HL-60 (cell line): ENCODE data around the gene GRHL3.

Source experiments
- DNase-seq, 2 experiments: peaks; one replicate each; pipeline ENCODE4 v3.0.0-alpha.2; 2010 to 2020; ENCODE audit warnings: low read depth in 1 of 2, low spot score in 1 of 2
- H3K27ac ChIP-seq: fragments of 250-450 bp; sonication (Bioruptor Pico); replicated peaks from 2 replicates; pipeline ENCODE4 v1.5.1; 2020; ENCODE audit warnings: mild to moderate bottlenecking, moderate library complexity
- H3K27me3 ChIP-seq: fragments of 250-450 bp; sonication (Bioruptor Pico); 2 replicates; pipeline ENCODE4 v1.5.1; 2021; ENCODE audit warnings: mild to moderate bottlenecking, moderate library complexity; ENCODE audit not compliant: insufficient read depth, poor library complexity, severe bottlenecking
- H3K4me3 ChIP-seq: replicated peaks from 2 replicates; pipeline ENCODE4 v1.5.1; 2011; ENCODE audit warnings: mild to moderate bottlenecking, control low read depth, low read length; ENCODE audit not compliant: insufficient read depth
- GABPA ChIP-seq: IDR thresholded peaks from 2 replicates; pipeline ENCODE4 v1.6.1; 2012; ENCODE audit warnings: low read depth
- POLR2AphosphoS5 ChIP-seq: IDR thresholded peaks from 2 replicates; pipeline ENCODE4 v1.6.1; 2012; ENCODE audit warnings: low read depth
- SPI1 ChIP-seq: IDR thresholded peaks from 2 replicates; pipeline ENCODE4 v1.6.1; 2012; ENCODE audit warnings: low read depth, mild to moderate bottlenecking, borderline replicate concordance
- TF ChIP-seq, protein P1 (sequence below): IDR thresholded peaks from 2 replicates; pipeline ENCODE4 v1.6.1; 2012; ENCODE audit warnings: low read depth; ENCODE audit not compliant: insufficient replicate concordance
- TF ChIP-seq, protein P2 (sequence below): IDR thresholded peaks from one replicate; pipeline ENCODE4 v1.5.1; 2011; ENCODE audit warnings: low read length, control low read depth, inconsistent platforms; ENCODE audit not compliant: insufficient read depth

The GRHL3 gene

DNA sequence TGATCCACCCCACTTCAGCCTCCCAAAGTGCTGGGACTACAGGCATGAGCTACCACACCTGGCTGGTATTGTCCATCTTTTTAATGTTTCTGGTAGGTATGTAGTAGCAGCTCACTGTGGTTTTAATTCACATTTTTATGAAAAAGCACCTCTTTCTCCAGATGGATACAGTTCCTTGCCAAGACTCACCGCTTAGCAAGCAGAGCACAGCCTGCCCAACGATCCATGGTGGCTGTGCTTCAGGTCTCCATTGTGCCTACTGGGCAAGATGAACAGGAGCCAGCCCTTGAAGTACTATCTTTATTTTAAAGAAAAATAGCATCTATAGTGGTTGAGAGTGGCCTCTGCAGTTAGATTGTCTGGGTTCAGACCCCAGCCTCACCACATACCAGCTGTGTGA, 37.6 kb upstream of the GRHL3 start:
- TF ChIP-seq, protein P1, sequence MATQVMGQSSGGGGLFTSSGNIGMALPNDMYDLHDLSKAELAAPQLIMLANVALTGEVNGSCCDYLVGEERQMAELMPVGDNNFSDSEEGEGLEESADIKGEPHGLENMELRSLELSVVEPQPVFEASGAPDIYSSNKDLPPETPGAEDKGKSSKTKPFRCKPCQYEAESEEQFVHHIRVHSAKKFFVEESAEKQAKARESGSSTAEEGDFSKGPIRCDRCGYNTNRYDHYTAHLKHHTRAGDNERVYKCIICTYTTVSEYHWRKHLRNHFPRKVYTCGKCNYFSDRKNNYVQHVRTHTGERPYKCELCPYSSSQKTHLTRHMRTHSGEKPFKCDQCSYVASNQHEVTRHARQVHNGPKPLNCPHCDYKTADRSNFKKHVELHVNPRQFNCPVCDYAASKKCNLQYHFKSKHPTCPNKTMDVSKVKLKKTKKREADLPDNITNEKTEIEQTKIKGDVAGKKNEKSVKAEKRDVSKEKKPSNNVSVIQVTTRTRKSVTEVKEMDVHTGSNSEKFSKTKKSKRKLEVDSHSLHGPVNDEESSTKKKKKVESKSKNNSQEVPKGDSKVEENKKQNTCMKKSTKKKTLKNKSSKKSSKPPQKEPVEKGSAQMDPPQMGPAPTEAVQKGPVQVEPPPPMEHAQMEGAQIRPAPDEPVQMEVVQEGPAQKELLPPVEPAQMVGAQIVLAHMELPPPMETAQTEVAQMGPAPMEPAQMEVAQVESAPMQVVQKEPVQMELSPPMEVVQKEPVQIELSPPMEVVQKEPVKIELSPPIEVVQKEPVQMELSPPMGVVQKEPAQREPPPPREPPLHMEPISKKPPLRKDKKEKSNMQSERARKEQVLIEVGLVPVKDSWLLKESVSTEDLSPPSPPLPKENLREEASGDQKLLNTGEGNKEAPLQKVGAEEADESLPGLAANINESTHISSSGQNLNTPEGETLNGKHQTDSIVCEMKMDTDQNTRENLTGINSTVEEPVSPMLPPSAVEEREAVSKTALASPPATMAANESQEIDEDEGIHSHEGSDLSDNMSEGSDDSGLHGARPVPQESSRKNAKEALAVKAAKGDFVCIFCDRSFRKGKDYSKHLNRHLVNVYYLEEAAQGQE, result no peak
- TF ChIP-seq SPI1 (no peak), POLR2AphosphoS5 (no peak), GABPA (no peak)
- TF ChIP-seq, protein P2, sequence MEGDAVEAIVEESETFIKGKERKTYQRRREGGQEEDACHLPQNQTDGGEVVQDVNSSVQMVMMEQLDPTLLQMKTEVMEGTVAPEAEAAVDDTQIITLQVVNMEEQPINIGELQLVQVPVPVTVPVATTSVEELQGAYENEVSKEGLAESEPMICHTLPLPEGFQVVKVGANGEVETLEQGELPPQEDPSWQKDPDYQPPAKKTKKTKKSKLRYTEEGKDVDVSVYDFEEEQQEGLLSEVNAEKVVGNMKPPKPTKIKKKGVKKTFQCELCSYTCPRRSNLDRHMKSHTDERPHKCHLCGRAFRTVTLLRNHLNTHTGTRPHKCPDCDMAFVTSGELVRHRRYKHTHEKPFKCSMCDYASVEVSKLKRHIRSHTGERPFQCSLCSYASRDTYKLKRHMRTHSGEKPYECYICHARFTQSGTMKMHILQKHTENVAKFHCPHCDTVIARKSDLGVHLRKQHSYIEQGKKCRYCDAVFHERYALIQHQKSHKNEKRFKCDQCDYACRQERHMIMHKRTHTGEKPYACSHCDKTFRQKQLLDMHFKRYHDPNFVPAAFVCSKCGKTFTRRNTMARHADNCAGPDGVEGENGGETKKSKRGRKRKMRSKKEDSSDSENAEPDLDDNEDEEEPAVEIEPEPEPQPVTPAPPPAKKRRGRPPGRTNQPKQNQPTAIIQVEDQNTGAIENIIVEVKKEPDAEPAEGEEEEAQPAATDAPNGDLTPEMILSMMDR, result no peak
- H3K27me3 ChIP-seq, result no peaks in the 10 kb centered on the region
- H3K27ac ChIP-seq, result no peak overlapping the region
- no peak for DNase-seq
- no peak overlapping the region for H3K4me3 ChIP-seq

DNA sequence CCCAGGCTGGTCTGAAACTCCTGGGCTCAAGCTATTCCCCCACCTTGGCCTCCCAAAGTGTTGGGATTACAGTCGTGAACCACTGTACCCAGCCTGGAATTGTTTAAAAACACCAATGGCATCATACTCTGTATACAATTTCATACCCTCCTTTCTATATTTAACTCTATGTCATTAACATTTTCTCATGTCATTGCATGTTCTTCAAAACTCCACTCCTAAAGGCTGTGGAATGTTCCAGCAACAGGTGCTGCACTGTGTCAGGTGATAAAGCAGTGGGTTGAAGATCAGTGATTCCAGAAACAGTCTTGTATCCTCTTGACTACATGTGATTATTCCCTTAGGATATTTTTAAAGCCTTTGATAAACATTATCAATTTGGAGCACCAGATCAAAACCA, 36.7 kb upstream of the GRHL3 start:
- no peak overlapping the region for H3K27ac ChIP-seq
- no peaks in the 10 kb centered on the region for H3K27me3 ChIP-seq
- no peak for DNase-seq
- TF ChIP-seq POLR2AphosphoS5 (no peak), GABPA (no peak), SPI1 (no peak)
- TF ChIP-seq, protein P1, result no peak
- TF ChIP-seq, protein P2, result no peak
- no peak overlapping the region for H3K4me3 ChIP-seq

DNA sequence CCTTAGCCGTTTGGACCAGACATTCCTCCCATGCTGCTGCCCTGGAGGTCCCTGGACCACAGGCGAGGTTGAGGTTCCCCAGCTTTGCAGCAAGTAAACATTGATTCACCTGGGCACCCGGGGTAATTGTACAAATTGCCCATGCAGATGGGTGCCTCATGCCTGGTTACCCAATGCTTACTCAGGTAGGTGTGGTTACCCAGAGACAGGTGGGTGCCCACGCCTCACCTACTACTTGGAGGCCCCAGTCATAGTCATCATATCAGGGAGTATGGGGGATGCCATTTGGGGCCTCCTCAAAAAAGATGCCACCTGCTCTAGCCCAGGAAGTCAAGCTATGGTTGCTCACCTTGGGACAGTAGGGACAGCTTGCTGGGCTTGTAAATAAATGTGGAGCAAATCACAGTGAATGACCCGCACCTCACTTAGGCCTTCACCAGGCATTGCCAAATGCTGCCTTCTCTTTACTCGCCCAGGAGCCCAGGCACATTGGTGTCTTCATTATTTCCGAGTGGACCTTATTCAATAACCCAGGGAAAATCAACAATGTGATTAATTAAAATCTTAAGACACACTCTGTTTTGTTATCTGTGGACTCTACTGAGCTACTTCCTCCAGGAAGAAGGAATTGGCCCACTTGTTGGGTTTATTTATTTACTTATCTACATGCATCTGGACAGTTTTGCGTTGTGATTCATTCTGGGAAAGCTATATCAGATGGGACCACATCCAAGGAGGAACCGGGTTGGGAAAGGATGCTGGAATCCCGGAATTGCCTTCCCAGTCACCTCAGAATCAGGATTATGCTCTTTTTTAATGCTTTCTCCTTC, 35.6 kb upstream of the GRHL3 start:
- no peaks in the 10 kb centered on the region for H3K27me3 ChIP-seq
- no peak overlapping the region for H3K4me3 ChIP-seq
- TF ChIP-seq, protein P2, result no peak
- no peak overlapping the region for H3K27ac ChIP-seq
- no peak for DNase-seq

DNA sequence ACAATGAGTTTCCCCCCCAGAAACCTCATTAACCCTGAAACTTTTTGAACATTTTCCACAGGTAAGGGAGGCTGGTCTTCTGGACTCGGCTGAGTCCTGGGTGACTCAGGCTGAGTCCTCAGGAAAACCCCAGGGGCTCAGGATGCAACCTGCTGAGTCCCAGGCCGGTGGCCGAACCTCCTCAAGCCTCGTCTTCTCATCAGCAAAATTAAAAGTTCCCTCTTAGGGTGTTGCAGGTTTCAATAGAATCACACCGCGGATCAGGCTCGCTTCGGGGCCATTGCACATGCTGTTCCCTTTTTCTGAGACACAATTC, 35.0 kb upstream of the GRHL3 start:
- TF ChIP-seq SPI1, result no peak
- TF ChIP-seq, protein P1, result no peak
- TF ChIP-seq POLR2AphosphoS5, result no peak
- TF ChIP-seq, protein P2, result no peak
- no peak for TF ChIP-seq GABPA
- no peak overlapping the region for H3K4me3 ChIP-seq
- no peak for DNase-seq
- H3K27me3 ChIP-seq, result no peaks in the 10 kb centered on the region
- H3K27ac ChIP-seq, result no peak overlapping the region
